Measurements from ENCODE around the gene SP6. TPM values are rescaled to one million over a fixed set of nuclear protein-coding genes. Genes with fewer than 3 reads are reported as not detected.

SP6 gene
- total RNA-seq, 2 donors from 2014 or later, result not detected

DNA sequence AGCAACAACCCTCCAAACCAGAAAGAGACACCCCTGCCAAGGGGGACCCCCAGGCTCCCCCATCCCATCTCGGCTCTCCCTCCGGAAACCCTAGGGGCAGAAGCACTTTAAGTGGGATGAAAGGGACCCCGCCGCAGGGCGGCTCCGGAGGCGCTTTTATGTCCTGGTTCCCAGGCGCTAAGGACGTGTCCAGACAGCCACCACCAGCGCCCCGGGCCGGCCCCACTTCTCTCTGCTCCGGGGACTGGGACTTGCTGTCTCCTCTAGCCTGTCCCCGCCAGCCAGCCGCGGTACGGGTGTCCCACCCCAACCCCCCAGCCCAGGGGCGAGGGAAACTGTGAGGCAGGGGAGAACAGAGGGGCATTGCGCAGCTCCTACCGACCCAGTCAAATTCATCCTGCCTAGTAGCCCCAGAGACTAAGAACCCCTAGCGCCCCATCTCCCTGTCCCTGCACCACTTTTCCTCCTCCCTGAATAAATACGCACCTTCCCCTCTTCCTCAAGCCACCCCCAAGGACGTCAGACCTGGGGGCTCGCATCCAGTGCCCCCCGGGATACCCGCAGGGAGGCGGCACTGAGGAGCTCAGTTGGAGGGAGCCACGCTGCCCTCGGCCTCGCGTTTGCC lies 4.1 kb downstream of the SP6 start:
- no peak for TF ChIP-seq CTCF (IDR thresholded peaks at IDR 0.05)
- no peaks in the 10 kb centered on the region for H3K9me3 ChIP-seq
- ATAC-seq (ENCODE audit: insufficient number of reproducible peaks, low FRiP score, low read depth) (no peak), DNase-seq (ENCODE audit: low spot score) (no peak)
- H3K36me3 ChIP-seq, result no peaks in the 10 kb centered on the region
- no peak overlapping the region for H3K27ac ChIP-seq
- H3K4me3 ChIP-seq, result no peak overlapping the region
- H3K4me1 ChIP-seq (ENCODE audit: control insufficient read depth in 1 of 2, low read depth in 2 of 2), result peaks cover 8 to 32% of the 10 kb centered on the region in 2 donors
- peaks cover 12% of the 10 kb centered on the region for H3K27me3 ChIP-seq (replicated peaks; ENCODE audit: insufficient read depth)

DNA sequence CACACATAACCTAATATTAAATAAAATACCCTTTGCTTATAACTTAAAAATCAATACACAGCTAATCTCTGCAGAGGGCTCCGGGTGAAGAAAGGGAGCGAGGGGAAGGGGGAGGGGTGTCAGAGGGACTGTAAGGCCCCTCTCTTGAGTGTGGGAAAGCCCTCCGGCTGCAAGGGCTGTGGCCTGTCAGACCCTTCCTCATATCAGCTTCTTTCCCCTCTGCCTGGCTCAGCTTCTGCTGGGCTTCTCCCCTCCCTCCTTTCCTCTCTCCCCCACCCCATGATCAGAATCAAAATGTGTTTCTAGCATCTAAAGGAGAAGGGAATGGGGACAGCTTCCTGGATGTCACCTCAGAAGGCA lies 5.3 kb downstream of the SP6 start:
- H3K4me1 ChIP-seq (ENCODE audit: control insufficient read depth in 1 of 2, low read depth in 2 of 2), result peaks cover 1 to 30% of the 10 kb centered on the region in 2 donors
- no peak for TF ChIP-seq CTCF (IDR thresholded peaks at IDR 0.05)
- H3K27me3 ChIP-seq (replicated peaks; ENCODE audit: insufficient read depth), result peaks cover 10% of the 10 kb centered on the region
- H3K36me3 ChIP-seq, result no peaks in the 10 kb centered on the region
- no peak overlapping the region for H3K4me3 ChIP-seq
- no peaks in the 10 kb centered on the region for H3K9me3 ChIP-seq
- DNase-seq (ENCODE audit: low spot score), result no peak
- no peak overlapping the region for H3K27ac ChIP-seq
- no peak for ATAC-seq (ENCODE audit: insufficient number of reproducible peaks, low FRiP score, low read depth)

GRCh38 chr17:47844814-47845715 lies 5.9 kb downstream of the SP6 start:
- Histone ChIP-seq H3K27ac (no peak overlapping the region), H3K4me1 (ENCODE audit: control insufficient read depth in 1 of 2, low read depth in 2 of 2) (peaks cover 4 to 32% of the 10 kb centered on the region in 2 donors), H3K27me3 (replicated peaks; ENCODE audit: insufficient read depth) (peaks cover 10% of the 10 kb centered on the region), H3K9me3 (no peaks in the 10 kb centered on the region), H3K4me3 (no peak overlapping the region), H3K36me3 (no peaks in the 10 kb centered on the region)
- DNase-seq (ENCODE audit: low spot score) (no peak), ATAC-seq (ENCODE audit: insufficient number of reproducible peaks, low FRiP score, low read depth) (no peak)
- TF ChIP-seq CTCF (IDR thresholded peaks at IDR 0.05), result peak; percentile 23

DNA sequence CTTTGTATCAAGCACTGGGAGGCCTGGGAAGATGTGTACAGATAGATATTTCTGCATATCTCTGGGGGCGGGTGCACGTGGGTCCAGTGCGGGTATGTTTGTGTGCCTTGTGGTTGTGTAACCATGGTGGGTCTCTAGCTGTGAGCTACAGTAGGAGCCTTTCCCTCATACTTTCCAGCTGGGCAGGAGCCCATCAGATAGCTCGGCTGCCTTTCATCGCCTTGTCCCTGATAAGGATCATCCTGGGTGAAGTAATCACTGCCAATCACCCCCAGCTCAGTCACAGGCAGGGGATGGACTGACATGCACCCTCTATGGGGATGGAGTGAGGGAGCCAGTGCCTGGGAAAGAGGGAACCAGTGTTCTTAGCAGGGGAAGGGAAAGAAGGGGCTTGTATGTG lies 6.7 kb downstream of the SP6 start:
- no peak for TF ChIP-seq CTCF (IDR thresholded peaks at IDR 0.05)

GRCh38 chr17:47843391-47843730 lies 7.6 kb downstream of the SP6 start:
- Histone ChIP-seq H3K27ac (no peak overlapping the region), H3K4me3 (no peak overlapping the region), H3K27me3 (replicated peaks; ENCODE audit: insufficient read depth) (peaks cover 10% of the 10 kb centered on the region), H3K4me1 (ENCODE audit: control insufficient read depth in 1 of 2, low read depth in 2 of 2) (peaks cover 4 to 36% of the 10 kb centered on the region in 2 donors), H3K36me3 (no peaks in the 10 kb centered on the region), H3K9me3 (no peaks in the 10 kb centered on the region)
- ATAC-seq (ENCODE audit: insufficient number of reproducible peaks, low FRiP score, low read depth), result no peak
- no peak for DNase-seq (ENCODE audit: low spot score)
- TF ChIP-seq CTCF (IDR thresholded peaks at IDR 0.05), result no peak

More for the DNA sequence above, 6.7 kb downstream of the SP6 start:
- ATAC-seq (ENCODE audit: insufficient number of reproducible peaks, low FRiP score, low read depth), result no peak
- no peak overlapping the region for H3K4me3 ChIP-seq
- no peak for DNase-seq (ENCODE audit: low spot score)
- H3K27me3 ChIP-seq (replicated peaks; ENCODE audit: insufficient read depth), result peaks cover 10% of the 10 kb centered on the region
- no peaks in the 10 kb centered on the region for H3K9me3 ChIP-seq
- peaks cover 4 to 36% of the 10 kb centered on the region in 2 donors for H3K4me1 ChIP-seq (ENCODE audit: control insufficient read depth in 1 of 2, low read depth in 2 of 2)
- H3K36me3 ChIP-seq, result no peaks in the 10 kb centered on the region
- H3K27ac ChIP-seq, result no peak overlapping the region
